H7 (cell line): ENCODE results near the gene KLHL14. TPM values are rescaled to one million over a fixed set of nuclear protein-coding genes. Genes with fewer than 3 reads are reported as not detected.
A peak's percentile ranks its signal among the peaks of the same experiment; 100 is the strongest.

Experiments used
- DNase-seq: peaks from one replicate; pipeline ENCODE4 v3.0.0; 2012
- H3K27me3 ChIP-seq: 2 replicates; pipeline ENCODE4 v1.6.0; 2011; ENCODE audit warnings: mild to moderate bottlenecking, low read length; ENCODE audit not compliant: control insufficient read depth, insufficient read depth
- H3K36me3 ChIP-seq: replicated peaks from 2 replicates; pipeline ENCODE4 v1.5.1; 2011; ENCODE audit warnings: low read length; ENCODE audit not compliant: control insufficient read depth, insufficient read depth
- H3K4me3 ChIP-seq: 2 replicates; pipeline ENCODE4 v1.5.1; 2011; ENCODE audit warnings: low read depth, mild to moderate bottlenecking, control low read depth, low read length, moderate library complexity; ENCODE audit not compliant: insufficient read depth
- total RNA-seq: library from RNA; depleted of rRNA; stranded (reverse); fragments of >200 nt; shearing (Covaris generic); gene quantifications from 2 replicates; pipeline ENCODE4 v1.2.3, GENCODE V29; 2014

The KLHL14 gene
- total RNA-seq, 1 experiment from 2014 or later: 2.5 TPM

- Histone ChIP-seq H3K36me3 (no peaks in the 10 kb centered on the region), H3K27me3 (no peaks in the 10 kb centered on the region), H3K4me3 (no peak overlapping the region)
- peak; percentile 26 for DNase-seq
These were observed 58.2 kb downstream of the KLHL14 start for GRCh38 chr18:32714571-32715148.

- H3K36me3 ChIP-seq: no peaks in the 10 kb centered on the region
- no peak overlapping the region for H3K4me3 ChIP-seq
- no peaks in the 10 kb centered on the region for H3K27me3 ChIP-seq
- no peak for DNase-seq
These were observed 60.0 kb downstream of the KLHL14 start for GRCh38 chr18:32712860-32713259.

- no peak overlapping the region for H3K4me3 ChIP-seq
- no peak for DNase-seq
- H3K36me3 ChIP-seq: no peaks in the 10 kb centered on the region
- H3K27me3 ChIP-seq: no peaks in the 10 kb centered on the region
These were observed 61.0 kb downstream of the KLHL14 start for GRCh38 chr18:32711862-32712261.

GRCh38 chr18:32707586-32707985, 65.2 kb downstream of the KLHL14 start:
- no peaks in the 10 kb centered on the region for H3K27me3 ChIP-seq
- H3K36me3 ChIP-seq: no peaks in the 10 kb centered on the region

GRCh38 chr18:32707147-32707546, 65.7 kb downstream of the KLHL14 start:
- DNase-seq: no peak
- Histone ChIP-seq H3K4me3 (no peak overlapping the region), H3K36me3 (no peaks in the 10 kb centered on the region), H3K27me3 (no peaks in the 10 kb centered on the region)

More at GRCh38 chr18:32707586-32707985, 65.2 kb downstream of the KLHL14 start:
- H3K4me3 ChIP-seq: no peak overlapping the region
- no peak for DNase-seq

- H3K27me3 ChIP-seq: no peaks in the 10 kb centered on the region
- no peaks in the 10 kb centered on the region for H3K36me3 ChIP-seq
- DNase-seq: no peak
- H3K4me3 ChIP-seq: no peak overlapping the region
These were observed 71.5 kb downstream of the KLHL14 start for GRCh38 chr18:32701313-32701712.

- Histone ChIP-seq H3K4me3 (no peak overlapping the region), H3K27me3 (no peaks in the 10 kb centered on the region), H3K36me3 (no peaks in the 10 kb centered on the region)
- DNase-seq: no peak
These were observed 74.7 kb downstream of the KLHL14 start for GRCh38 chr18:32698153-32698552.

GRCh38 chr18:32696376-32696775, 76.4 kb downstream of the KLHL14 start:
- Histone ChIP-seq H3K27me3 (no peaks in the 10 kb centered on the region), H3K4me3 (no peak overlapping the region), H3K36me3 (no peaks in the 10 kb centered on the region)
- no peak for DNase-seq

GRCh38 chr18:32695534-32695933, 77.3 kb downstream of the KLHL14 start:
- DNase-seq: no peak
- no peaks in the 10 kb centered on the region for H3K27me3 ChIP-seq

GRCh38 chr18:32688821-32689220, 84.0 kb downstream of the KLHL14 start:
- DNase-seq: no peak
- H3K4me3 ChIP-seq: no peak overlapping the region

More at GRCh38 chr18:32695534-32695933, 77.3 kb downstream of the KLHL14 start:
- Histone ChIP-seq H3K4me3 (no peak overlapping the region), H3K36me3 (no peaks in the 10 kb centered on the region)

GRCh38 chr18:32684940-32685339, 87.9 kb downstream of the KLHL14 start:
- Histone ChIP-seq H3K36me3 (no peaks in the 10 kb centered on the region), H3K4me3 (no peak overlapping the region), H3K27me3 (no peaks in the 10 kb centered on the region)
- DNase-seq: no peak

More at GRCh38 chr18:32688821-32689220, 84.0 kb downstream of the KLHL14 start:
- H3K36me3 ChIP-seq: no peaks in the 10 kb centered on the region
- H3K27me3 ChIP-seq: no peaks in the 10 kb centered on the region

GRCh38 chr18:32684096-32684495, 88.7 kb downstream of the KLHL14 start:
- Histone ChIP-seq H3K36me3 (no peaks in the 10 kb centered on the region), H3K4me3 (no peak overlapping the region), H3K27me3 (no peaks in the 10 kb centered on the region)
- no peak for DNase-seq

GRCh38 chr18:32683044-32683443, 89.8 kb downstream of the KLHL14 start:
- Histone ChIP-seq H3K27me3 (no peaks in the 10 kb centered on the region), H3K4me3 (no peak overlapping the region), H3K36me3 (no peaks in the 10 kb centered on the region)
- peak; percentile 4 for DNase-seq

GRCh38 chr18:32677578-32677977, 95.2 kb downstream of the KLHL14 start:
- Histone ChIP-seq H3K4me3 (no peak overlapping the region), H3K27me3 (no peaks in the 10 kb centered on the region), H3K36me3 (no peaks in the 10 kb centered on the region)
- DNase-seq: no peak

- H3K27me3 ChIP-seq: no peaks in the 10 kb centered on the region
- H3K36me3 ChIP-seq: no peaks in the 10 kb centered on the region
- peak; percentile 5 for DNase-seq
- H3K4me3 ChIP-seq: no peak overlapping the region
These were observed 98.3 kb downstream of the KLHL14 start for GRCh38 chr18:32674491-32674890.

GRCh38 chr18:32672398-32672797, 100.4 kb downstream of the KLHL14 start:
- DNase-seq: no peak
- H3K36me3 ChIP-seq: no peaks in the 10 kb centered on the region
- no peak overlapping the region for H3K4me3 ChIP-seq
- no peaks in the 10 kb centered on the region for H3K27me3 ChIP-seq
